ENCODE measurements around the gene POLR1H. TPM values are rescaled to one million over a fixed set of nuclear protein-coding genes. Genes with fewer than 3 reads are reported as not detected.

The POLR1H gene
- total RNA-seq, 1 donor from 2014 or later: 16.8 TPM

- Histone ChIP-seq H3K27me3 (ENCODE audit: insufficient read depth, low read length) (no peaks in the 10 kb centered on the region), H3K4me3 (ENCODE audit: insufficient read depth, low read depth, low read length) (peak overlapping the region; percentile 100), H3K36me3 (ENCODE audit: insufficient read depth, low read length) (peaks cover 9% of the 10 kb centered on the region), H3K4me1 (ENCODE audit: insufficient read depth, low read length) (peaks cover 23% of the 10 kb centered on the region), H4K20me1 (ENCODE audit: insufficient read depth, low read length) (no peaks in the 10 kb centered on the region), H3K79me2 (ENCODE audit: insufficient read depth, low read length) (peaks cover 24% of the 10 kb centered on the region), H3K9ac (ENCODE audit: low read length) (peak overlapping the region; percentile 97), H3K9me3 (ENCODE audit: insufficient read depth, low read depth, low read length) (no peaks in the 10 kb centered on the region), H3K27ac (ENCODE audit: low read depth, low read length) (peak overlapping the region; percentile 80), H3K4me2 (ENCODE audit: low read length) (peak overlapping the region; percentile 97), H2AFZ (ENCODE audit: low read depth, low read length) (peak overlapping the region; percentile 88)
- TF ChIP-seq, protein P1, sequence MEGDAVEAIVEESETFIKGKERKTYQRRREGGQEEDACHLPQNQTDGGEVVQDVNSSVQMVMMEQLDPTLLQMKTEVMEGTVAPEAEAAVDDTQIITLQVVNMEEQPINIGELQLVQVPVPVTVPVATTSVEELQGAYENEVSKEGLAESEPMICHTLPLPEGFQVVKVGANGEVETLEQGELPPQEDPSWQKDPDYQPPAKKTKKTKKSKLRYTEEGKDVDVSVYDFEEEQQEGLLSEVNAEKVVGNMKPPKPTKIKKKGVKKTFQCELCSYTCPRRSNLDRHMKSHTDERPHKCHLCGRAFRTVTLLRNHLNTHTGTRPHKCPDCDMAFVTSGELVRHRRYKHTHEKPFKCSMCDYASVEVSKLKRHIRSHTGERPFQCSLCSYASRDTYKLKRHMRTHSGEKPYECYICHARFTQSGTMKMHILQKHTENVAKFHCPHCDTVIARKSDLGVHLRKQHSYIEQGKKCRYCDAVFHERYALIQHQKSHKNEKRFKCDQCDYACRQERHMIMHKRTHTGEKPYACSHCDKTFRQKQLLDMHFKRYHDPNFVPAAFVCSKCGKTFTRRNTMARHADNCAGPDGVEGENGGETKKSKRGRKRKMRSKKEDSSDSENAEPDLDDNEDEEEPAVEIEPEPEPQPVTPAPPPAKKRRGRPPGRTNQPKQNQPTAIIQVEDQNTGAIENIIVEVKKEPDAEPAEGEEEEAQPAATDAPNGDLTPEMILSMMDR (IDR thresholded peaks at IDR 0.05; ENCODE audit: insufficient read depth, low read depth, low read length): no peak
- DNase-seq (ENCODE audit: low read depth): peak; percentile 26
- Mint-ChIP-seq H3K27ac (ENCODE audit: unreplicated experiment) (peak overlapping the region; percentile 99), H3K4me3 (ENCODE audit: unreplicated experiment) (peak overlapping the region; percentile 99), H3K27me3 (ENCODE audit: low read depth, unreplicated experiment) (no peaks in the 10 kb centered on the region), H3K36me3 (ENCODE audit: low read depth, unreplicated experiment) (no peaks in the 10 kb centered on the region), H3K9me3 (ENCODE audit: unreplicated experiment) (no peaks in the 10 kb centered on the region), H3K4me1 (ENCODE audit: low read depth, unreplicated experiment) (peaks cover 5% of the 10 kb centered on the region)
- no peak for FAIRE-seq
Observed at GRCh38 chr6:30061858-30062458, 893 bp downstream of the POLR1H start.

GRCh38 chr6:30062471-30063178, 1.6 kb downstream of the POLR1H start:
- H3K79me2 ChIP-seq (ENCODE audit: insufficient read depth, low read length): peaks cover 29% of the 10 kb centered on the region
- H4K20me1 ChIP-seq (ENCODE audit: insufficient read depth, low read length): no peaks in the 10 kb centered on the region
- H2AFZ ChIP-seq (ENCODE audit: low read depth, low read length): no peak overlapping the region
- H3K4me3 Mint-ChIP-seq (ENCODE audit: unreplicated experiment): peak overlapping the region; percentile 99
- no peak for TF ChIP-seq EZH2 (IDR thresholded peaks at IDR 0.05; ENCODE audit: insufficient read depth, low read length)
- TF ChIP-seq, protein P1 (IDR thresholded peaks at IDR 0.05; ENCODE audit: insufficient read depth, low read depth, low read length): no peak
- H3K4me1 Mint-ChIP-seq (ENCODE audit: low read depth, unreplicated experiment): peaks cover 8% of the 10 kb centered on the region
- H3K27ac Mint-ChIP-seq (ENCODE audit: unreplicated experiment): peak overlapping the region; percentile 60
- H3K9me3 ChIP-seq (ENCODE audit: insufficient read depth, low read depth, low read length): no peaks in the 10 kb centered on the region
- DNase-seq (ENCODE audit: low read depth): no peak
- no peak overlapping the region for H3K9ac ChIP-seq (ENCODE audit: low read length)
- H3K27me3 Mint-ChIP-seq (ENCODE audit: low read depth, unreplicated experiment): no peaks in the 10 kb centered on the region
- no peak overlapping the region for H3K27ac ChIP-seq (ENCODE audit: low read depth, low read length)
- no peaks in the 10 kb centered on the region for H3K9me3 Mint-ChIP-seq (ENCODE audit: unreplicated experiment)
- peak overlapping the region; percentile 97 for H3K4me2 ChIP-seq (ENCODE audit: low read length)
- peaks cover 23% of the 10 kb centered on the region for H3K4me1 ChIP-seq (ENCODE audit: insufficient read depth, low read length)
- H3K4me3 ChIP-seq (ENCODE audit: insufficient read depth, low read depth, low read length): no peak overlapping the region
- H3K36me3 Mint-ChIP-seq (ENCODE audit: low read depth, unreplicated experiment): no peaks in the 10 kb centered on the region
- H3K27me3 ChIP-seq (ENCODE audit: insufficient read depth, low read length): no peaks in the 10 kb centered on the region
- peaks cover 9% of the 10 kb centered on the region for H3K36me3 ChIP-seq (ENCODE audit: insufficient read depth, low read length)
- FAIRE-seq: no peak

GRCh38 chr6:30063315-30063714, 2.2 kb downstream of the POLR1H start:
- Histone ChIP-seq H4K20me1 (ENCODE audit: insufficient read depth, low read length) (no peaks in the 10 kb centered on the region), H3K36me3 (ENCODE audit: insufficient read depth, low read length) (peaks cover 9% of the 10 kb centered on the region), H3K27ac (ENCODE audit: low read depth, low read length) (no peak overlapping the region), H3K9me3 (ENCODE audit: insufficient read depth, low read depth, low read length) (no peaks in the 10 kb centered on the region), H3K4me2 (ENCODE audit: low read length) (no peak overlapping the region), H2AFZ (ENCODE audit: low read depth, low read length) (no peak overlapping the region), H3K4me3 (ENCODE audit: insufficient read depth, low read depth, low read length) (no peak overlapping the region), H3K9ac (ENCODE audit: low read length) (no peak overlapping the region), H3K4me1 (ENCODE audit: insufficient read depth, low read length) (peaks cover 27% of the 10 kb centered on the region), H3K27me3 (ENCODE audit: insufficient read depth, low read length) (no peaks in the 10 kb centered on the region), H3K79me2 (ENCODE audit: insufficient read depth, low read length) (peaks cover 36% of the 10 kb centered on the region)
- H3K27me3 Mint-ChIP-seq (ENCODE audit: low read depth, unreplicated experiment): peaks cover under 1% of the 10 kb centered on the region
- no peak for TF ChIP-seq EZH2 (IDR thresholded peaks at IDR 0.05; ENCODE audit: insufficient read depth, low read length)
- TF ChIP-seq, protein P1 (IDR thresholded peaks at IDR 0.05; ENCODE audit: insufficient read depth, low read depth, low read length): no peak
- no peaks in the 10 kb centered on the region for H3K9me3 Mint-ChIP-seq (ENCODE audit: unreplicated experiment)
- peaks cover 13% of the 10 kb centered on the region for H3K4me1 Mint-ChIP-seq (ENCODE audit: low read depth, unreplicated experiment)
- DNase-seq (ENCODE audit: low read depth): no peak
- H3K27ac Mint-ChIP-seq (ENCODE audit: unreplicated experiment): no peak overlapping the region
- peak overlapping the region; percentile 18 for H3K4me3 Mint-ChIP-seq (ENCODE audit: unreplicated experiment)
- no peaks in the 10 kb centered on the region for H3K36me3 Mint-ChIP-seq (ENCODE audit: low read depth, unreplicated experiment)
- no peak for FAIRE-seq

Measured in astrocyte (in vitro differentiated cells and primary cell).